ENCODE data around the gene ZFAND2B.
A peak's percentile ranks its signal among the peaks of the same experiment; 100 is the strongest.
"Not testable (repeated sequence)": the region's sequence is repeated elsewhere in the genome, so short reads cannot be mapped to it uniquely, and the experiment has no call there.

ZFAND2B gene

DNA sequence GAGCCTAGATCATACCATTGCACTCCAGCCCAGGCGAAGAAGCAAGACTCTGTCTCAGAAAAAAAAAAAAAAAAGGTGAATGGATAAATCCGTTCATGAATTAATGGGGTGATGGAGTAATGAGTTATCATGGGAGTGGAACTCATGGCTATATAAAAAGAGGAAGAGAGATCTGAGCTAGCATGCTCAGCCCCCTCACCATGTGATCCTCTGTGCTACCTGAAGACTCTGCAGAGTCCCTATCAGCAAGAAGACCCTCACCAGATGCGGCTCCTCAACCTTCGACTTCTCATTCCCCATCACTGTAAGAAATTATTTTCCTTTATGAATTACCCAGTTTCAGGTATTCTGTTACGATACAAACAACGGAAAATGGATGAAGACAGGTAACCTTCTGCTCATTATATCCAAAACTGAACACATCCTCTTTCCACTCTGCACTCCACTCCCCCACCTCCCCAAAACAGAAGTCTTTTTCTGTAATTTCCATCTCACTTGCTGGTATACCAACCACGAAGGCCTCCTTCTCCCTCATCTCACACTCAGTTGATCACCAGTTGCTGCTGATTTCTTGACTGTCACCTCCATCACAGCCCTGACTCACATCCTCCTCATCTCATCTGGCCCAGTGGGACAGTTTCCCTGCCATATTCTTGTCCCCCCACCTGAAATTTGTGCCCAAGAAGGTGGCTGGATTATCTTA is 19.7 kb upstream of the ZFAND2B start:
- 90% methylated on average over 7 of the region's 7 CpGs for WGBS
- Histone ChIP-seq H3K27me3 (ENCODE audit: insufficient read depth, low read length) (no peaks in the 10 kb centered on the region), H3K4me3 (ENCODE audit: low read length) (no peak overlapping the region), H3K9me3 (ENCODE audit: insufficient read depth, low read depth, low read length) (no peaks in the 10 kb centered on the region), H3K27ac (ENCODE audit: low read depth, low read length) (no peak overlapping the region), H3K9ac (ENCODE audit: low read depth, low read length) (no peak overlapping the region), H3K4me1 (ENCODE audit: insufficient read depth, low read length) (no peaks in the 10 kb centered on the region), H3K36me3 (ENCODE audit: insufficient read depth, low read length) (peaks cover 26% of the 10 kb centered on the region)

DNA sequence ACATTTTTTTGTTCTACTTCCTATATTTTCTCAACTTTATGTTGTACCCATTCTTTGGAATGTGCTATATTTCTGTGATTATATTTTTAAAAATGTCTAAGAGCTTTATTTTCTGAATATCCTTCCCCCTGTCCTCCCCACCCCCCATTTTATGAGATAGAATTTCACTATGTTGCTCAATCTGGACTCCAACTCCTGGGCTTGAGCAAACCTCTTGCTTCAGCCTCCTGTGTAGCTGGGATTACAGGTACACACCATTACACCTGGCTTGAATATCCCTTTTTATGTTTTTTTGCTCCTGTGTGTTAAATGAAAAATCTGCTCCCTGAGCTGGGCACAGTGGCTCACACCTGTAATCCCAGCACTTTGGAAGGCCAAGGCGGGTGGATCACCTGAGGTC is 9.2 kb upstream of the ZFAND2B start:
- H3K36me3 ChIP-seq (ENCODE audit: insufficient read depth, low read length) = no peaks in the 10 kb centered on the region
- H3K27me3 ChIP-seq (ENCODE audit: insufficient read depth, low read length) = no peaks in the 10 kb centered on the region
- H3K4me1 ChIP-seq (ENCODE audit: insufficient read depth, low read length) = no peaks in the 10 kb centered on the region
- no peak overlapping the region for H3K4me3 ChIP-seq (ENCODE audit: low read length)
- no peak overlapping the region for H3K9ac ChIP-seq (ENCODE audit: low read depth, low read length)
- H3K27ac ChIP-seq (ENCODE audit: low read depth, low read length) = no peak overlapping the region
- 100% methylated on average over 1 of the region's 1 CpG for WGBS
- no peaks in the 10 kb centered on the region for H3K9me3 ChIP-seq (ENCODE audit: insufficient read depth, low read depth, low read length)

DNA sequence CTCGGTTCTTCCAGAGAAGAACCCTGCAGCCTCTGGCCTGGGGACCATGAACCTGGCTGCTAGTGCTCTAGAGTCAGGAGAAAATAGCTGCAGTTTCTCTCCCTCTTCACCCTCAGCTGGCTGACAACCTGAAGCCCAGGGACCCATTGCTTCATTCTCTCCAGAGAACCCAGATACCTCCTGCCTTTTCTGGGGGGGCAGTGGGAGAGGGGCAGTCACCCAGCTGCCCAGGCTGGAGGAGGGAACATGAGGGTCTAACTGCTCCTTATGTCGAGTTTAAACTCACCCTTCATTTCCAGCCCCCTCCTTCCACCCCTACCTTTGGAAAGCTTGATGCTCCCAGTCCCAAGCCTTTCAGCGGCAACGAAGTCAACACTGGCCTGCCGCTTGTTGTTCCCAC is 7.6 kb upstream of the ZFAND2B start:
- no peaks in the 10 kb centered on the region for H3K4me1 ChIP-seq (ENCODE audit: insufficient read depth, low read length)
- H3K9ac ChIP-seq (ENCODE audit: low read depth, low read length) = no peak overlapping the region
- no peaks in the 10 kb centered on the region for H3K9me3 ChIP-seq (ENCODE audit: insufficient read depth, low read depth, low read length)
- WGBS = 77% methylated on average over 5 of the region's 5 CpGs
- H3K4me3 ChIP-seq (ENCODE audit: low read length) = no peak overlapping the region
- H3K27ac ChIP-seq (ENCODE audit: low read depth, low read length) = no peak overlapping the region
- no peaks in the 10 kb centered on the region for H3K27me3 ChIP-seq (ENCODE audit: insufficient read depth, low read length)
- H3K36me3 ChIP-seq (ENCODE audit: insufficient read depth, low read length) = no peaks in the 10 kb centered on the region

DNA sequence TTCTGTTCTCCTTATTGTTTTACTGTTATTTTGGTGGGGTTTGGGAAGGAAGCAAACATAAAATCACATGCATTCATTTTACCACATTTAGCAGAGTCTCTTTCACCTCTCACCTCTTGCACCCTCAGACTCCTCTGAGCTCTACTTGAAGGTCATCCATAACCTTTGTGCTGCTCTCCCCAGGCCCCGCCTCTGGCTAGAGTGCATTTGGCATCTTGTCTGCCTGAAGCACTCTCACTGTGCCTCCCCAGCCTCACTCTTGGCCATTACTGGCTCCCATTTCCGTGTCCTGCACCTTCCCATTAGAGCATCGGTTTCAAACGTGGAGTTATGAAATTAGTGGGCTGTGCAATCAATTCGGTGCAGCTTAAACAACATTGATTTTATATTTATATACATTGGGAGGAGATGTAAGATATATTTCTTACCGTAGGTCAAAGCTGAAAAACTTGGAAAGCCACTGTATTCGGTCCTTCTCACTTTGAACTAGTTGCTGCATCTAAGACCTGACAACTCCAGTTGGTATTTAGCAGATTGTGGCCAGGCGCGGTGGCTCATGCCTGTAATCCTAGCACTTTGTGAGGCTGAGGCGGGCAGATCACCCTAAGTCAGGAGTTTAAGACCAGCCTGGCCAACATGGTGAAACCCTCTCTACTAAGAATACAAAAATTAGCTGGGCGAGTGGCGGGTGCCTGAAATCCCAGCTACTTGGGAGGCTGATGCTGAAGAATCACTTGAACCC is 6.9 kb upstream of the ZFAND2B start:
- no peaks in the 10 kb centered on the region for H3K4me1 ChIP-seq (ENCODE audit: insufficient read depth, low read length)
- no peaks in the 10 kb centered on the region for H3K27me3 ChIP-seq (ENCODE audit: insufficient read depth, low read length)
- WGBS = 89% methylated on average over 11 of the region's 12 CpGs
- no peak overlapping the region for H3K27ac ChIP-seq (ENCODE audit: low read depth, low read length)
- H3K4me3 ChIP-seq (ENCODE audit: low read length) = no peak overlapping the region
- H3K9me3 ChIP-seq (ENCODE audit: insufficient read depth, low read depth, low read length) = no peaks in the 10 kb centered on the region
- no peaks in the 10 kb centered on the region for H3K36me3 ChIP-seq (ENCODE audit: insufficient read depth, low read length)
- no peak overlapping the region for H3K9ac ChIP-seq (ENCODE audit: low read depth, low read length)

DNA sequence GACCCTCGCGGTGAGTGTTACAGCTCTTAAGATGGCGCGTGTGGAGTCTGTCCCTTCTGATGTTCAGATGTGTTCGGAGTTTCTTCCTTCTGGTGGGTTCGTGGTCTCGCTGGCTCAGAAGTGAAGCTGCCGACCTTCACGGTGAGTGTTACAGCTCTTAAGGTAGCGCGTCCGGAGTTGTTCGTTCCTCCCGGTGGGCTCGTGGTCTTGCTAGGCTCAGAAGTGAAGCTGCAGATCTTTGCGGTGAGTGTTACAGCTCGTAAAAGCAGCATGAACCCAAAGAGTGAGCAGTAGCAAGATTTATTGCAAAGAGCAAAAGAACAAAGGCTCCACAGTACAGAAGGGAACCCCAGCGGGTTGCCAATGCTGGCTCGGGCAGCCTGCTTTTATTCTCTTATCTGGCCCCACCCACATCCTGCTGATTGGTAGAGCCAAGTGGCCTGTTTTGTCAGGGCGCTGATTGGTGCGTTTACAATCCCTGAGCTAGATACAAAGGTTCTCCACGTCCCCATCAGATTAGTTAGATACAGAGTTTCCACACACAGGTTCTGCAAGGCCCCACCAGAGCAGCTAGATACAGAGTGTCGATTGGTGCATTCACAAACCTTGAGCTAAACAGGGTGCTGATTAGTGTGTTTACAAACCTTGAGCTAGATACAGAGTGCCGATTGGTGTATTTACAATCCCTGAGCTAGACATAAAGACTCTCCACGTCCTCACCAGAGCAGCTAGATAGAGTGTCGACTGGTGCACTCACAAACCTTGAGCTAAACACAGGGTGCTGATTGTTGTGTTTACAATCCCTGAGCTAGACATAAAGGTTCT is 5.9 kb upstream of the ZFAND2B start:
- H3K4me1 ChIP-seq (ENCODE audit: insufficient read depth, low read length); H3K36me3 ChIP-seq (ENCODE audit: insufficient read depth, low read length); H3K9me3 ChIP-seq (ENCODE audit: insufficient read depth, low read depth, low read length); H3K27me3 ChIP-seq (ENCODE audit: insufficient read depth, low read length); H3K4me3 ChIP-seq (ENCODE audit: low read length); H3K27ac ChIP-seq (ENCODE audit: low read depth, low read length); H3K9ac ChIP-seq (ENCODE audit: low read depth, low read length): not testable (repeated sequence)
- 93% methylated on average over 24 of the region's 26 CpGs for WGBS

DNA sequence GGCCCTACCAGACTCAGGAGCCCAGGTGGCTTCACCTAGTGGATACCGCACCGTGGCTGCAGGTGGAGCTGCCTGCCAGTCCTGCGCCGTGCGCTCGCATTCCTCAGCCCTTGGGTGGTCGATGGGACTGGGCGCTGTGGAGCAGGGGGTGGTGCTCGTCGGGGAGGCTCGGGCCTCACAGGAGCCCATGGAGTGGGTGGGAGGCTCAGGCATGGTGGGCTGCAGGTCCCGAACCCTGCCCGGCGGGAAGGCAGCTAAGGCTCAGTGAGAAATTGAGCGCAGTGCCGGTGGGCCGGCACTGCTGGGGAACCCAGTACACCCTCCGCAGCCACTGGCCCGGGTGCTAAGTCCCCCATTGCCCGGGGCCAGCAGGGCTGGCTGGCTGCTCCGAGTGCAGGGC is 5.3 kb upstream of the ZFAND2B start:
- WGBS = 91% methylated on average over 18 of the region's 21 CpGs
- H3K4me1 ChIP-seq (ENCODE audit: insufficient read depth, low read length); H3K27ac ChIP-seq (ENCODE audit: low read depth, low read length); H3K9me3 ChIP-seq (ENCODE audit: insufficient read depth, low read depth, low read length); H3K4me3 ChIP-seq (ENCODE audit: low read length); H3K36me3 ChIP-seq (ENCODE audit: insufficient read depth, low read length); H3K9ac ChIP-seq (ENCODE audit: low read depth, low read length); H3K27me3 ChIP-seq (ENCODE audit: insufficient read depth, low read length): not testable (repeated sequence)

DNA sequence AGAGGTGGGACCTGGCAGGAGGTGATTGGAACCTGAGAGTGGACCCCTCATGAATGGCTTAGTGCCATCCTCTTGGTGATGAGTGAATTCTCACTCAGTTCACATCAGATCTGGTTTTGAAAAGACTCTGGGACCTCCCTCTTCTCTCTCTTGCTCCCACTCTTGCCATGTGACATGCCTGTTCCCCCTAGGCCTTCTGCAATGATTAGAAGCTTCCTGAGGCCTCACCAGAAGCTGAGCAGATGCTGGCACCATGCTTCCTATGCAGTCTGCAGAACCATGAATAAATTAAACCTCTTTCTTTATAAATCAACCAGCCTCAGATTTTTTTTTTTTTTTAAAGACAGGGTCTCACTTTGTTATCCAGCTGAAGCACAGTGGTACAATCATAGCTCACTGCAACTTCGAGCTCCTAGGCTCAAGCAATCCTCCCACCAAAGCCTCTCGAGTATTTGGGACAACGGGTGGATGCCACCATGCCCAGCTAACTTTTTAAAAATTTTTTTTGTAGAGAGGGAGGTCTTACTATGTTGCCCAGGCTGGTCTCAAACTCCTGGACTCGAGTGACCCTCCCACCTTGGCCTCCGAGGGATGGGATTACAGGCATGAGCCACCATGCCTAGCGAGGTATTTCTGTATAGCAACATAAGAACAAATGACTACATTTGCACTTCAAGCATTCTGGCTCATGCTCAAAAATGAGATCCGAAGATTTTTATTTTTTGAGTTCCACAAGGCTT is 2.0 kb upstream of the ZFAND2B start:
- Histone ChIP-seq H3K9ac (ENCODE audit: low read depth, low read length) (no peak overlapping the region), H3K36me3 (ENCODE audit: insufficient read depth, low read length) (peaks cover 16% of the 10 kb centered on the region), H3K9me3 (ENCODE audit: insufficient read depth, low read depth, low read length) (no peaks in the 10 kb centered on the region), H3K27ac (ENCODE audit: low read depth, low read length) (no peak overlapping the region), H3K27me3 (ENCODE audit: insufficient read depth, low read length) (no peaks in the 10 kb centered on the region), H3K4me3 (ENCODE audit: low read length) (no peak overlapping the region), H3K4me1 (ENCODE audit: insufficient read depth, low read length) (0 out of 2 replicates have a peak, but pooled peaks cover 3% of the 10 kb centered on the region)
- WGBS = 94% methylated on average over 7 of the region's 7 CpGs

DNA sequence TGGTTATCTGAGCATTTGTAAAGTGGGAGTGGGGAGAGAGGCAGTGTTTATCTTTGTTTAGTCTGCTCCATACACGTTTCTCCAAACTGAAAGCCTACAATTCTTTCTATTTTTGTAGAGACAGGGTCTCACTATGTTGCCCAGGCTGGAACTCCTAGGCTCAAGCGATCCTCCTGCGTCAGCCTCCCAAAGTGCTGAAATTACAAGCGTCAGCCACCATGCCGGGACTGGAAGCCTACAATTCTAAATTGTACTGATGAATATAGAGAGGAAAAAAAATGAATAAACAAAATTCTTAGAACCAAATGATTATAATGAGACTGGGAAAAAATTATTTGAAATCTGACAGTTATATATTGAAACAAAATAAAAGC is 1.4 kb upstream of the ZFAND2B start:
- no peaks in the 10 kb centered on the region for H3K9me3 ChIP-seq (ENCODE audit: insufficient read depth, low read depth, low read length)
- peaks cover 22% of the 10 kb centered on the region for H3K36me3 ChIP-seq (ENCODE audit: insufficient read depth, low read length)
- WGBS = 91% methylated on average over 4 of the region's 5 CpGs
- H3K9ac ChIP-seq (ENCODE audit: low read depth, low read length) = no peak overlapping the region
- 0 out of 2 replicates have a peak, but pooled peaks cover 3% of the 10 kb centered on the region for H3K4me1 ChIP-seq (ENCODE audit: insufficient read depth, low read length)
- H3K27ac ChIP-seq (ENCODE audit: low read depth, low read length) = no peak overlapping the region
- H3K27me3 ChIP-seq (ENCODE audit: insufficient read depth, low read length) = no peaks in the 10 kb centered on the region
- no peak overlapping the region for H3K4me3 ChIP-seq (ENCODE audit: low read length)

DNA sequence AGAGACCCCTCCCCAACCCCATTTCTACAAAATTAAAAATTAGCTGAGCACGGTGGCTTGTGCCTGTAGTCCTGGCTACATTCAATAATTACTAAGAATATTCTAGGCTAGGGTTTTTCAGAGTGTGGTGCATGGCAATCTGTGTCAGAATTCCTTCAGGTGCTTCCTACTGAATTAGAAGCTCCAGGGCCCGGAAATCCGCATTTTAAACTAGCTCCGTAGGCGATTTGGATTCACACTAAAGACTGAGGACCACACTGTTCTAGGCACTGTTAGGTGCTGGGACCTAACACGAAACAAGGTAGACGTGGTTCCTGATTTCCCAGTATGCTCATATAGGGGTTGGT is 628 bp upstream of the ZFAND2B start:
- WGBS = 28% methylated on average over 7 of the region's 7 CpGs
- Histone ChIP-seq H3K36me3 (ENCODE audit: insufficient read depth, low read length) (peaks cover 29% of the 10 kb centered on the region), H3K27me3 (ENCODE audit: insufficient read depth, low read length) (no peaks in the 10 kb centered on the region), H3K4me1 (ENCODE audit: insufficient read depth, low read length) (0 out of 2 replicates have a peak, but pooled peaks cover 3% of the 10 kb centered on the region), H3K9ac (ENCODE audit: low read depth, low read length) (peak overlapping the region; percentile 63), H3K9me3 (ENCODE audit: insufficient read depth, low read depth, low read length) (no peaks in the 10 kb centered on the region), H3K27ac (ENCODE audit: low read depth, low read length) (no peak overlapping the region), H3K4me3 (ENCODE audit: low read length) (peak overlapping the region; percentile 69)

DNA sequence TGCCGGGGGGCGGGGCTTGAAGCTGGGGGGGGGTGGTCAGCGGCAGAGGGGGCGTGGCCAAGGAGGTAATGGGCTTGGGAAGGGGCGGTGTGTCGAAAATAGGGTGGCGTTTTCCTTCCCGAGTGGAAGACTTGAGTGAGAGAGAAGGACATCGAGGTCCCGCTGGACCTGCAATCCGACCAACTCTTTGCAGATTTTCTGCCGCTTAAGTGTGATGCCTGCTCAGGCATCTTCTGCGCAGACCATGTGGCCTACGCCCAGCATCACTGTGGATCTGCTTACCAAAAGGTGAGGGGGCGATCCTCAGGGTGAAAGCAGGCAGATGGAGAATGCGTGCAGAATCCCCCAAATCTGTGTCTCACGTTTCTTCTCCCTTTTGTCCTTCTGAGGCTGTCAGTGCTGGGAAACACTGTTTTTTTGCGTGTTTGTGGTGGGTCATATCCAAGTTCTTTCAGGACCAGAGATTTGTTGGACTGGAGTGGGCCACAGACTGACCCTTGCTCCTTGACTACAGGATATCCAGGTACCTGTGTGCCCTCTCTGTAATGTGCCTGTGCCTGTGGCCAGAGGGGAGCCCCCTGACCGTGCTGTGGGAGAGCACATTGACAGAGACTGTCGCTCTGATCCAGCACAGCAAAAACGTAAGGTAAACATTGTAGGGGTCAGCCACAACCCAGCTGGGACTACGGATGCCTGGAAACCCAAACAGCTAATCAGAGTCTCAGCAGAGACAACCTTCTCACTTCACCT is 727 bp downstream of the ZFAND2B start:
- 0 out of 2 replicates have a peak, but pooled peaks cover 3% of the 10 kb centered on the region for H3K4me1 ChIP-seq (ENCODE audit: insufficient read depth, low read length)
- H3K9ac ChIP-seq (ENCODE audit: low read depth, low read length) = peak overlapping the region; percentile 44
- H3K36me3 ChIP-seq (ENCODE audit: insufficient read depth, low read length) = peaks cover 35% of the 10 kb centered on the region
- 30% methylated on average over 22 of the region's 22 CpGs for WGBS
- no peaks in the 10 kb centered on the region for H3K9me3 ChIP-seq (ENCODE audit: insufficient read depth, low read depth, low read length)
- H3K4me3 ChIP-seq (ENCODE audit: low read length) = peak overlapping the region; percentile 69
- H3K27ac ChIP-seq (ENCODE audit: low read depth, low read length) = peak overlapping the region; percentile 86; the same call in 1 of the 2 replicates
- H3K27me3 ChIP-seq (ENCODE audit: insufficient read depth, low read length) = no peaks in the 10 kb centered on the region

All from HUES64 (cell line).